Measurements from ENCODE around the gene ZBTB8A.

DNA sequence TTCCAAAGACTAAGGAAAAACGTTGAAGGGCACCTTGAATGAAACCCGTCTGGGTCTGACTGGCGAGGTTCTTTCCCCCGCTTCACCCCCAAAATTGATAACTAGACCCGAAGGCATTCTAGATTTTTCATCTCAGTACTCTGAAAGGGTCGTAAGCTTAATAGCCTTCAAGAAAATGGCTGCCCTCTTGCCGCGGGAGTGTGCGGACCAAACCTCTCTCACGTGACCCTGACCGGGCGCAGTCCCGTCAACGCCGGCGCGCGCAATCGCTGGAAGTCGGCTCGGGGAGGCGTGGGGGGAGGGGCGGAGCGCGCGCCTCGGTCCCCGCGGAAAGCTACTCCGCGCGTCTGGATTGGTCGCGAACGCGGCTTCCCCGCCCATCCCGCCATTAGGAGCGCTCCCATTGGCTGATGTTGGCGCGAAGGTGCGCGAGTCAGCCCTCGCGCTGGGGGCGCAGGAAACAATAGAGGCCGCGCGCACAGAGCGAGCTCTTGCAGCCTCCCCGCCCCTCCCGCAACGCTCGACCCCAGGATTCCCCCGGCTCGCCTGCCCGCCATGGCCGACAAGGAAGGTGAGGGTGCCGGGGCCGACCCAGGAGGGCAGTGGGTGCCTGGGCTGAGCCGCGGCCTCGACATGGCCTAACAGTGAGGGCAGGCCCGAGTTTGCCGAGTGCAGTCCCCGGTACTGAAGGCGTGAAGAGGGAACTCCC is 111.7 kb downstream of the ZBTB8A start, which contains the start of gene RBBP4:
- peak; percentile 57 for TF ChIP-seq POLR2A (IDR thresholded peaks at IDR 0.05)
- TF ChIP-seq, protein P1, sequence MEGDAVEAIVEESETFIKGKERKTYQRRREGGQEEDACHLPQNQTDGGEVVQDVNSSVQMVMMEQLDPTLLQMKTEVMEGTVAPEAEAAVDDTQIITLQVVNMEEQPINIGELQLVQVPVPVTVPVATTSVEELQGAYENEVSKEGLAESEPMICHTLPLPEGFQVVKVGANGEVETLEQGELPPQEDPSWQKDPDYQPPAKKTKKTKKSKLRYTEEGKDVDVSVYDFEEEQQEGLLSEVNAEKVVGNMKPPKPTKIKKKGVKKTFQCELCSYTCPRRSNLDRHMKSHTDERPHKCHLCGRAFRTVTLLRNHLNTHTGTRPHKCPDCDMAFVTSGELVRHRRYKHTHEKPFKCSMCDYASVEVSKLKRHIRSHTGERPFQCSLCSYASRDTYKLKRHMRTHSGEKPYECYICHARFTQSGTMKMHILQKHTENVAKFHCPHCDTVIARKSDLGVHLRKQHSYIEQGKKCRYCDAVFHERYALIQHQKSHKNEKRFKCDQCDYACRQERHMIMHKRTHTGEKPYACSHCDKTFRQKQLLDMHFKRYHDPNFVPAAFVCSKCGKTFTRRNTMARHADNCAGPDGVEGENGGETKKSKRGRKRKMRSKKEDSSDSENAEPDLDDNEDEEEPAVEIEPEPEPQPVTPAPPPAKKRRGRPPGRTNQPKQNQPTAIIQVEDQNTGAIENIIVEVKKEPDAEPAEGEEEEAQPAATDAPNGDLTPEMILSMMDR (IDR thresholded peaks at IDR 0.05): no peak
